H9 (cell line): Measurements from ENCODE around the gene STX5. TPM values are rescaled to one million over a fixed set of nuclear protein-coding genes. Genes with fewer than 3 reads are reported as not detected.

Source experiments
- DNase-seq: peaks from one replicate; pipeline ENCODE4 v3.0.0-alpha.2; 2017
- H2AFZ ChIP-seq: one replicate; pipeline ENCODE4 v1.6.1; 2013; ENCODE audit warnings: mild to moderate bottlenecking, low read length, control low read depth, moderate library complexity
- H2AK5ac ChIP-seq: 2 replicates; pipeline ENCODE4 v1.6.1; 2013; ENCODE audit warnings: low read length, control low read depth, mixed read lengths; ENCODE audit not compliant: insufficient read length
- H2BK120ac ChIP-seq: one replicate; pipeline ENCODE4 v1.6.1; 2013; ENCODE audit warnings: low read depth, mild to moderate bottlenecking, low read length, control low read depth, inconsistent platforms; ENCODE audit not compliant: poor library complexity, severe bottlenecking
- H2BK12ac ChIP-seq: 2 replicates; pipeline ENCODE4 v1.6.1; 2013; ENCODE audit warnings: low read length, control low read depth, mixed read lengths, low read depth; ENCODE audit not compliant: insufficient read length
- H2BK15ac ChIP-seq: 2 replicates; pipeline ENCODE4 v1.6.1; 2013; ENCODE audit warnings: low read depth, low read length, control low read depth
- H2BK20ac ChIP-seq: one replicate; pipeline ENCODE4 v1.6.1; 2013; ENCODE audit warnings: low read depth, mild to moderate bottlenecking, low read length, control low read depth, inconsistent platforms; ENCODE audit not compliant: poor library complexity, severe bottlenecking
- H2BK5ac ChIP-seq: 2 replicates; pipeline ENCODE4 v1.6.1; 2013; ENCODE audit warnings: low read length, control low read depth, mixed read lengths; ENCODE audit not compliant: insufficient read length
- H3K14ac ChIP-seq: 2 replicates; pipeline ENCODE4 v1.6.1; 2013; ENCODE audit warnings: low read length, control low read depth; ENCODE audit not compliant: insufficient read depth
- H3K18ac ChIP-seq: 2 replicates; pipeline ENCODE4 v1.6.1; 2013; ENCODE audit warnings: low read depth, mild to moderate bottlenecking, mixed read lengths, low read length, control low read depth; ENCODE audit not compliant: insufficient read length
- H3K23ac ChIP-seq: 2 replicates; pipeline ENCODE4 v1.6.1; 2013; ENCODE audit warnings: low read length, control low read depth, mixed read lengths, low read depth; ENCODE audit not compliant: insufficient read length
- H3K23me2 ChIP-seq: 2 replicates; pipeline ENCODE4 v1.6.1; 2013; ENCODE audit warnings: low read depth, mild to moderate bottlenecking, mixed read lengths, low read length, control low read depth; ENCODE audit not compliant: insufficient read length, poor library complexity, severe bottlenecking
- H3K27ac ChIP-seq: 2 replicates; pipeline ENCODE4 v1.5.1; 2013; ENCODE audit warnings: low read length, control low read depth, mixed read lengths, low read depth; ENCODE audit not compliant: insufficient read length
- H3K27me3 ChIP-seq: 2 replicates; pipeline ENCODE4 v1.6.1; 2013; ENCODE audit warnings: low read length, control low read depth, inconsistent platforms; ENCODE audit not compliant: insufficient read depth
- H3K4ac ChIP-seq: 2 replicates; pipeline ENCODE4 v1.6.1; 2013; ENCODE audit warnings: low read depth, mild to moderate bottlenecking, control low read depth, inconsistent platforms, low read length, moderate library complexity
- H3K4me1 ChIP-seq: 2 replicates; pipeline ENCODE4 v1.6.1; 2013; ENCODE audit warnings: low read length, control low read depth, inconsistent platforms; ENCODE audit not compliant: insufficient read depth
- H3K4me2 ChIP-seq: 2 replicates; pipeline ENCODE4 v1.6.1; 2013; ENCODE audit warnings: low read length, control low read depth, mixed read lengths; ENCODE audit not compliant: insufficient read length, insufficient read depth
- H3K56ac ChIP-seq: 2 replicates; pipeline ENCODE4 v1.6.1; 2013; ENCODE audit warnings: low read depth, mild to moderate bottlenecking, mixed read lengths, low read length, control low read depth; ENCODE audit not compliant: insufficient read length
- H3K79me1 ChIP-seq: 2 replicates; pipeline ENCODE4 v1.6.1; 2013; ENCODE audit warnings: low read depth, mild to moderate bottlenecking, moderate library complexity, low read length, control low read depth, inconsistent platforms; ENCODE audit not compliant: insufficient read depth, poor library complexity, severe bottlenecking
- H3K79me2 ChIP-seq: 2 replicates; pipeline ENCODE4 v1.6.1; 2013; ENCODE audit warnings: low read length, control low read depth, inconsistent platforms; ENCODE audit not compliant: insufficient read depth
- H3K9ac ChIP-seq: 2 replicates; pipeline ENCODE4 v1.6.1; 2013; ENCODE audit warnings: low read length, control low read depth, mixed read lengths; ENCODE audit not compliant: insufficient read length; ENCODE audit errors: extremely low read depth
- H3K9me3 ChIP-seq: one replicate; pipeline ENCODE4 v1.6.1; 2013; ENCODE audit warnings: low read depth, low read length, inconsistent platforms; ENCODE audit not compliant: control insufficient read depth
- H3T11ph ChIP-seq: one replicate; pipeline ENCODE4 v1.6.1; 2013; ENCODE audit warnings: mild to moderate bottlenecking, low read length, control low read depth, inconsistent platforms
- H4K20me1 ChIP-seq: one replicate; pipeline ENCODE4 v1.6.1; 2013; ENCODE audit not compliant: control insufficient read depth, insufficient read length, insufficient read depth
- H4K5ac ChIP-seq: 2 replicates; pipeline ENCODE4 v1.6.1; 2013; ENCODE audit warnings: low read depth, mild to moderate bottlenecking, mixed read lengths, low read length, control low read depth; ENCODE audit not compliant: insufficient read length
- H4K8ac ChIP-seq: replicated peaks from 2 replicates; pipeline ENCODE4 v1.6.1; 2013; ENCODE audit warnings: low read length, control low read depth, mixed read lengths, low read depth; ENCODE audit not compliant: insufficient read length
- H4K91ac ChIP-seq: 2 replicates; pipeline ENCODE4 v1.6.1; 2013; ENCODE audit warnings: low read depth, mild to moderate bottlenecking, moderate library complexity, mixed read lengths, low read length, control low read depth; ENCODE audit not compliant: insufficient read length
- H3K27ac Mint-ChIP-seq, 3 experiments: 2 replicates in 2 of 3; 3 replicates in 1 of 3; pipeline ENCODE4 v1.8.0; 2020 to 2021; ENCODE audit warnings: mixed read lengths in 3 of 3, mild to moderate bottlenecking in 1 of 3, moderate library complexity in 1 of 3
- H3K27me3 Mint-ChIP-seq: 2 replicates; pipeline ENCODE4 v1.8.0; 2021; ENCODE audit warnings: low read depth, mild to moderate bottlenecking, moderate library complexity, mixed read lengths
- H3K36me3 Mint-ChIP-seq, 3 experiments: 2 replicates in 2 of 3; 3 replicates in 1 of 3; pipeline ENCODE4 v1.8.0; 2020 to 2021; ENCODE audit warnings: low read depth in 3 of 3, mixed read lengths in 3 of 3; ENCODE audit not compliant: insufficient read depth in 1 of 3
- H3K4me1 Mint-ChIP-seq, 2 experiments: 2 replicates each; pipeline ENCODE4 v1.8.0; 2020; ENCODE audit warnings: mixed read lengths in 2 of 2
- H3K4me3 Mint-ChIP-seq, 2 experiments: 2 replicates in 1 of 2; 3 replicates in 1 of 2; pipeline ENCODE4 v1.8.0; 2020 to 2021; ENCODE audit warnings: mild to moderate bottlenecking in 2 of 2, mixed read lengths in 2 of 2, moderate library complexity in 1 of 2
- H3K9me3 Mint-ChIP-seq, 2 experiments: 2 replicates in 1 of 2; 3 replicates in 1 of 2; pipeline ENCODE4 v1.8.0; 2020; ENCODE audit warnings: mild to moderate bottlenecking in 2 of 2, mixed read lengths in 2 of 2, moderate library complexity in 1 of 2
- CTCF ChIP-seq: fragments of 200-600 bp; sonication (generic); conservative IDR thresholded peaks from 3 replicates; pipeline ENCODE4 v1.8.0; 2021; ENCODE audit warnings: antibody characterized with exemption, mild to moderate bottlenecking
- WGBS: extraction: QIAGEN DNeasy Blood & Tissue Kit; methylation state at CpG from one replicate; pipeline ENCODE4 v1.1.7; 2013; ENCODE audit warnings: missing lambda C conversion rate, low lambda C conversion rate, mixed read lengths; ENCODE audit not compliant: insufficient read length; ENCODE audit errors: extremely low coverage; 5-methylcytosine and 5-hydroxymethylcytosine counted together
- total RNA-seq: library from RNA; stranded (reverse); gene quantifications from 2 replicates; pipeline ENCODE4 v1.2.1, GENCODE V29; 2021

Gene STX5
- total RNA-seq, 1 experiment from 2014 or later: 33.5 TPM

- Histone ChIP-seq H3K18ac (no peak overlapping the region), H3K79me1 (no peaks in the 10 kb centered on the region), H3K23me2 (peaks cover 4% of the 10 kb centered on the region), H2BK20ac (no peak overlapping the region), H3T11ph (no peak overlapping the region), H4K8ac (no peak overlapping the region), H3K56ac (no peak overlapping the region), H4K91ac (no peak overlapping the region), H2BK120ac (no peak overlapping the region), H4K20me1 (no peaks in the 10 kb centered on the region), H3K4me2 (no peak overlapping the region), H3K9ac (no peak overlapping the region), H2AK5ac (no peak overlapping the region), H3K27ac (no peak overlapping the region), H3K14ac (no peak overlapping the region), H3K4ac (no peak overlapping the region), H3K9me3 (no peaks in the 10 kb centered on the region), H2BK12ac (no peak overlapping the region), H3K4me1 (no peaks in the 10 kb centered on the region), H3K23ac (no peak overlapping the region), H4K5ac (no peak overlapping the region), H2BK5ac (no peak overlapping the region), H3K27me3 (no peaks in the 10 kb centered on the region), H2AFZ (no peak overlapping the region), H2BK15ac (no peak overlapping the region), H3K79me2 (no peaks in the 10 kb centered on the region; the same call in 1 of the 2 replicates)
- Mint-ChIP-seq H3K27ac (peak overlapping the region in 2 of 3 experiments; percentile 29 to 90; a peak in 3 of 7 replicates), H3K36me3 (peaks cover 23 to 70% (median 45%) of the 10 kb centered on the region in 3 experiments; a peak in 6 of 7 replicates), H3K27me3 (no peaks in the 10 kb centered on the region; the same call in 1 of the 2 replicates), H3K9me3 (no peaks in the 10 kb centered on the region; a peak in 1 of 5 replicates), H3K4me3 (peak overlapping the region; percentile 89 to 94; a peak in 4 of 5 replicates), H3K4me1 (peaks cover 27 to 37% of the 10 kb centered on the region in 2 experiments)
- no peak for DNase-seq
- no peak for TF ChIP-seq CTCF
- no CpG with 5 or more reads among the region's 3 CpGs for WGBS
Observed at GRCh38 chr11:62789576-62789975, 42.3 kb downstream of the STX5 start.
